Activated naive CD4-positive, alpha-beta T cell treated with anti-CD3 and anti-CD28 coated beads, Interleukin-2, amount 10 ng/mL, durations not matched to agents 7 days and 5 days (primary cell): ENCODE data around the gene CDKAL1.

ENCODE experiments used
- CTCF ChIA-PET: fragments of 350-600 bp; sonication (Branson Sonifier 250); formaldehyde crosslinking; loops from one replicate; lab custom pipeline; 2021; ENCODE audit warnings: antibody characterized with exemption; lab: Charles Lee
- DNase-seq: peaks from one replicate; pipeline ENCODE4 v3.0.0-alpha.2; 2020
- H3K27ac Mint-ChIP-seq: one replicate; pipeline ENCODE4 v1.8.0; 2021; ENCODE audit warnings: mild to moderate bottlenecking, moderate library complexity, mixed read lengths
- H3K27me3 Mint-ChIP-seq: one replicate; pipeline ENCODE4 v1.8.0; 2021; ENCODE audit warnings: mild to moderate bottlenecking, mixed read lengths
- H3K36me3 Mint-ChIP-seq: one replicate; pipeline ENCODE4 v1.8.0; 2021; ENCODE audit warnings: mixed read lengths
- H3K4me1 Mint-ChIP-seq: one replicate; pipeline ENCODE4 v1.8.0; 2021; ENCODE audit warnings: mixed read lengths
- H3K4me3 Mint-ChIP-seq: one replicate; pipeline ENCODE4 v1.8.0; 2021; ENCODE audit warnings: mild to moderate bottlenecking, moderate library complexity, mixed read lengths
- H3K9me3 Mint-ChIP-seq: one replicate; pipeline ENCODE4 v1.8.0; 2021; ENCODE audit warnings: mixed read lengths

The CDKAL1 gene

DNA sequence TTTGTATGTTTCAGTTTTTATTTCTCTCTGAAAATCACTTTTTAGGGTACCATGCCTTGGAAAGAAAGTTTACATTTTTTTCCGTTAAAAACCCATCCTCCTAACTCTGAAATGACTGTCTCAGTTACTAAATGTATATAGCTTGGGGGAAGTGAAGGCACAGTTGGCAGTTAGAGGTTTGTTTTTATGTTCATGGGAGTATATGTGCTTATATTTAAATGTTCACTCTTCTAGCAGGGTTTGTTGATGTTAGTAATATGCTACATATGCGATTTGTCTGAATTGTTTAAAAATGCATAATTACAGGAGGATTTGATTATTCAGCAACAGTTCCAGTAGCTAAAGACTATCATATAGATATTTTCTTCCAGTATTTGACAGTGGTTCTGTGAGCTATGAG, 31.1 kb downstream of the CDKAL1 start:
- H3K4me3 Mint-ChIP-seq = no peak overlapping the region
- DNase-seq = no peak
- peaks cover 4% of the 10 kb centered on the region for H3K36me3 Mint-ChIP-seq
- no peaks in the 10 kb centered on the region for H3K27me3 Mint-ChIP-seq
- H3K27ac Mint-ChIP-seq = no peak overlapping the region
- CTCF ChIA-PET = interaction anchor here (1.3 to 3.4 kb wide), 3 partner anchors 10 to 1023 kb away, joined by 4 to 49 read pairs (median 6); no protein-coding TSS in a partner anchor
- peaks cover 14% of the 10 kb centered on the region for H3K4me1 Mint-ChIP-seq
- no peaks in the 10 kb centered on the region for H3K9me3 Mint-ChIP-seq

DNA sequence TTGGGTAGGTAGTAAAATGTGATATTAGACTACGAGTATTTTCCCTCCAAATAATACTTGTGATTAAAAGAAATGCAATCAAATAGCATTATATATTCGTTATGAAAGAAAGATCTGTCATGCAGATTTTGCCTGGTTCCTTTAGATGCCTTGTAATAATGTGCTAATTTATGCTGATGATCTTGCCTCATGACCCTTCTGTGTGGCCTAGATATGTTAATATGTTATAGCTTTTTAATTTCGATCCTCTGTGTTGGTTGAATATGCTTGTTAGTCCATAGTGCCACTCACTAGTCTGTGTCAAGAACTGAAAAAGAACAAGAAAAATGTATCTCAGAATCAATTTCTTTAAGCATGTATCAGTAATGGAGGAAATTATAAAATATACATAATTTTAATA, 31.9 kb downstream of the CDKAL1 start:
- peaks cover 4% of the 10 kb centered on the region for H3K36me3 Mint-ChIP-seq
- no peak overlapping the region for H3K4me3 Mint-ChIP-seq
- DNase-seq = no peak
- no peak overlapping the region for H3K27ac Mint-ChIP-seq
- peaks cover 14% of the 10 kb centered on the region for H3K4me1 Mint-ChIP-seq
- no peaks in the 10 kb centered on the region for H3K9me3 Mint-ChIP-seq
- CTCF ChIA-PET = interaction anchor here (3.4 kb wide), 1 partner anchor 1022 kb away, joined by 49 read pairs; no protein-coding TSS in a partner anchor
- H3K27me3 Mint-ChIP-seq = no peaks in the 10 kb centered on the region

DNA sequence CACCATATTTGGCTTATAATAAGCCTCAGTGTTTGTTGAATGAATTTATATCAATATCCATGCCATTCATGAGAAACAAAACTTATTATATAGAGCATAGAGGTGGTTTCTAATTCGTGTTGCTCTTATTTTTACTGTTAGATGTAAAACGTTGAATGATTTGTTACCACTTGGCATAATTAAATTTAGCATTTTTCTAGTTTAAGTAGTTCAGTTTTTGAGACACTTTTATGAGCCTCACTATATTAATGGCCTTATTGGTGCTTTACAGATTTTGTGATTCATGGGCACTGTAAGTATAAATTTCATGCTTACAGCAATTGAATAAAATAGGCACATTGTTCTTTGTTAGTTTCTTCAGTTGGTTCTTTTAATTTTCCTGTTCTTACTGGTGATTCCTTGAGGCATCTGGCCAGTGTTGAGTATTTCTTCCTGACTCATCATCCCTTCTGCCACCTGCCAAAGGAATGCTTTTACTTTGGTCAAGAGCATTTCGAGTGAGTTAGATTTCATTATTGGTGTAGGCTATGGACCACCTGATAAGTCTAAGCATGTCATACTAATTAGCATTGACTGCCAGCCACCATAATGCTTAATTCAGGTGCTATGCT, 34.8 kb downstream of the CDKAL1 start:
- Mint-ChIP-seq H3K9me3 (no peaks in the 10 kb centered on the region), H3K4me1 (peaks cover 21% of the 10 kb centered on the region), H3K27me3 (no peaks in the 10 kb centered on the region), H3K4me3 (no peak overlapping the region), H3K27ac (no peak overlapping the region), H3K36me3 (peaks cover 10% of the 10 kb centered on the region)
- no peak for DNase-seq
- CTCF ChIA-PET = no interaction called here

DNA sequence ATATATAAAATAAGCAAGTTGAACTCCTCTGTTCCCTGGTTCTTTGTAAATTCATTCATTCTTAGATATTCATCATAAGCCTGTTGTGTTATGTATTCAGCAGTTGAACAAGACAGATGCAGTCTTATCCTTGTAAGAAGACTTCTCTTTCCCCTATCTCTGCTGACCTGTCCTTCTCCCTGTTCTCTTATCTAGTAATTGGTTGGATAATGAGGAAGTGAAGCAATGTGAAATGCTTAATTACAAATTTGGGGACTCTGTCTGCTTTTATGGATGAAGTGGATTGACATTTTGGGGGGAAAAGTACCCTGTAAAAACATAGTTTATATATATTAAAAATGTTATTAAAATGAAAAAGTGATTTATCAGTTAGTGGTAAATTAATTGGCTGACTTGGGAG, 37.0 kb downstream of the CDKAL1 start:
- H3K27ac Mint-ChIP-seq = no peak overlapping the region
- H3K9me3 Mint-ChIP-seq = no peaks in the 10 kb centered on the region
- H3K36me3 Mint-ChIP-seq = peaks cover 13% of the 10 kb centered on the region
- no peaks in the 10 kb centered on the region for H3K27me3 Mint-ChIP-seq
- DNase-seq = no peak
- CTCF ChIA-PET = no interaction called here
- H3K4me1 Mint-ChIP-seq = peaks cover 7% of the 10 kb centered on the region
- H3K4me3 Mint-ChIP-seq = no peak overlapping the region

DNA sequence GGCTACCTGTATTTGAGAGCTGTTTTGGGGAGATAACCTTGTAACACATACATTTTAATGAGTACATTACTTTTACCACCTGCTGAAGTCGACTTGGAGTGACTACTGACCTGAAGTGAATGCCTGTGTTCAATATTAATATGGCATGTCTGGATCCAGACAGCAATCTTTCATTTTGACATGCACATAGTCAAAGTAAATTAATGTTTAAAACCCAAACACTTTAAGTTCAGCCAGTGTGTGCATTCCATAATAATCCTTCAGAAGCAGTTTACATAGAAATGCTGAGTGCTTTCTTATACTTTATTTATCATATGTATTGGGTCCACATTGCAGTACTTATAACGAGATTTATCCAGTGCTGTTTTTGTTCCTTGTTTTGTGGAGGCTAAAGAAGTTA, 38.0 kb downstream of the CDKAL1 start:
- Mint-ChIP-seq H3K4me1 (peaks cover 10% of the 10 kb centered on the region), H3K36me3 (peaks cover 19% of the 10 kb centered on the region), H3K4me3 (no peak overlapping the region), H3K9me3 (no peaks in the 10 kb centered on the region), H3K27me3 (no peaks in the 10 kb centered on the region), H3K27ac (no peak overlapping the region)
- DNase-seq = no peak
- CTCF ChIA-PET = no interaction called here

DNA sequence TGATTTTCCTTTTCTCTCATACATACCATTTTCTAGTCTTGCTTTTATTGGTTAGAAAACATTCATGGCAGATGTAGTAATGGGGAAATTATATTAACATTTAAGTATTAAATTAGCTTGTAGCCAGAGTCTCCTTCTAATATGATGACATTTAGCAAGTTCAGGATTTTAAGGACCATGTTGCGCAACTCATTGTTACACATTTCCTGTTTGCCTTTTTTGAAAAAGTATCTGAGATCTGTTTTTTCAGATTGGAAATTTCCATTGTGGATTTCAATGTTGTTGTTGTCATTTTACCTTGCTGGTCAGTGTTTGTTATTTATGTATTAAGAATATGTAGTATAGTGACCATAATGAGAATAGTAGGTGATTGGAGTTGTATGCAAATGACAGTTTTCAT, 38.7 kb downstream of the CDKAL1 start:
- no peak for DNase-seq
- Mint-ChIP-seq H3K4me3 (no peak overlapping the region), H3K27ac (no peak overlapping the region), H3K4me1 (peaks cover 10% of the 10 kb centered on the region), H3K36me3 (peaks cover 18% of the 10 kb centered on the region), H3K27me3 (no peaks in the 10 kb centered on the region), H3K9me3 (no peaks in the 10 kb centered on the region)
- CTCF ChIA-PET = interaction anchor here (1.2 kb wide), 1 partner anchor 108 kb away, joined by 4 read pairs; no protein-coding TSS in a partner anchor

DNA sequence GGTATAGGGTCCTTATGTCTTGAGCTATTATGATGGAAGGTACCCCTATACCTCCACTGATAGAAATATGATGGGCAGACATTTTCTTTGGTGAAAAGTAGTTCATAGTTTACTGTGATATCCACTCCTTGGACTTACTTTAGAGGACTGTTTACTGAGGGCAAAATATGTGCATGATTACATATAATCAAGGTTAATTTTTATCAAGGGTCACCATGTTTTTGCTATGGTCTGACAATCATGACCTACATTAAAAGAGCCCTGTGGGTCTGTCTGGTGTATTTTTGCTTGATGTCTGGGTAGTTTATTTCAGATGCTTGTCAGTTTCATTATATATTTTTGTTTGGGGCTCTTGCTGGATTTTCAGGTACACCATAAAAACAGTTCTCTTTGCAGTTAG, 40.1 kb downstream of the CDKAL1 start:
- Mint-ChIP-seq H3K27me3 (no peaks in the 10 kb centered on the region), H3K36me3 (peaks cover 21% of the 10 kb centered on the region), H3K4me3 (no peak overlapping the region), H3K9me3 (no peaks in the 10 kb centered on the region), H3K4me1 (peaks cover 10% of the 10 kb centered on the region), H3K27ac (no peak overlapping the region)
- no peak for DNase-seq
- CTCF ChIA-PET = interaction anchor here (0.7 to 1.3 kb wide), 3 partner anchors 10 to 1017 kb away, joined by 3 to 4 read pairs (median 4); no protein-coding TSS in a partner anchor

DNA sequence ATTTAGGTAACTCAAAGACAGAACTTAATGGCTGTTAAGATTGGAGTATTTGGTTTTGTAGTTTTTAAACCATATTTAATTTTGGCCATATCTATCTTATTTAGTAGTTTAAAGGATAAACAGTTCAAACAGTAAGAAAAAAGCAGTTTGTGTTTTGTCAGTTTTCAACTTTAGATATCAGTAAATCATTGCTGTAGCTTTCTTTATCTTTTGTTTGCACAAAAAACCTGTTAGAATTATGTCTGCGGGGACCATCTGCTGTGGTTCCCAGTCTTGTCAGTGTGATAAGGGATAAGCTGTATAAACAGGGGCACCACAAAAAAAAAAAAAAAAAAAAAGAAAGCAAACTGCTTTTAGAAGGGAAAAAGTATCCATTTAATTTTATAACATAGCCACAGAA, 40.9 kb downstream of the CDKAL1 start:
- no peaks in the 10 kb centered on the region for H3K27me3 Mint-ChIP-seq
- CTCF ChIA-PET = interaction anchor here (1.0 to 1.3 kb wide), 2 partner anchors 11 to 1020 kb away, joined by 3 to 4 read pairs; no protein-coding TSS in a partner anchor
- H3K4me3 Mint-ChIP-seq = no peak overlapping the region
- no peak for DNase-seq
- H3K4me1 Mint-ChIP-seq = peaks cover 10% of the 10 kb centered on the region
- no peaks in the 10 kb centered on the region for H3K9me3 Mint-ChIP-seq
- H3K36me3 Mint-ChIP-seq = peaks cover 27% of the 10 kb centered on the region
- no peak overlapping the region for H3K27ac Mint-ChIP-seq

DNA sequence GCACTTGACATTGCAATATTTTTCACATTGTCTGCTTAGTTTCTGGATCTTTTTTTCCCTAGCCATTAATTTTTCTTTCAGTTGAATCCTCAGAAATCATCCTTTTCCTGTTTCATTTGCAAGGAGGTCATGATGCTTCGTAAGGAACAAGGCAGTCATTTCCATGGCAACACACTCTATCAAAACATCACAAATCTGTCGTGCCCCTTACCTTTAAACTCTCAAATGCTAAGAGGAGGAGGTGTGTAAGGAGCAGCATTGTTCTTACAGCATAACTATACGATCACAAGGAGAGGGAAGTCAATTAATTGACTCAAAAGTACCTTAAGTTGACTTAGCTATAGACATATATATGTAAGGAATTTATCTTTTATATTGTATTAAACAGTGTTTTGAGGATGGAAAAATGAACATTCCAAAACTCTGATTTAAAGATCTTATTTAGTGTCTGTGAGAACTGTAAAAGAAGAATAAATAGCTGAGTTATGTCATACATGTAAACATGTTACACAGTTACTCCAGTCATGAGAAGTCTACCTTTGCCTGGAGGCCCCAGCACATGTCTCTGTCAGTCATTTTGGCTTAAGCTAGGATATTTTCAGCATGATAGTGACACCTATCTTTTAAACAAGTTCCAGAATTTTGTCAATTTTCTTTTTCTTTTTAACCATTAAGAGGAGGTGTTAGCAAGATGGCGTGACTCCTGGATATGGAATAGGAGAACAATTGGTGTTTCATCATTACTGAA, 41.6 kb downstream of the CDKAL1 start:
- no peak for DNase-seq
- H3K27ac Mint-ChIP-seq = no peak overlapping the region
- CTCF ChIA-PET = interaction anchor here (1.0 to 1.3 kb wide), 2 partner anchors 11 to 1019 kb away, joined by 3 to 4 read pairs; no protein-coding TSS in a partner anchor
- no peaks in the 10 kb centered on the region for H3K27me3 Mint-ChIP-seq
- H3K4me1 Mint-ChIP-seq = peaks cover 10% of the 10 kb centered on the region
- H3K36me3 Mint-ChIP-seq = peaks cover 29% of the 10 kb centered on the region
- H3K4me3 Mint-ChIP-seq = no peak overlapping the region
- no peaks in the 10 kb centered on the region for H3K9me3 Mint-ChIP-seq

DNA sequence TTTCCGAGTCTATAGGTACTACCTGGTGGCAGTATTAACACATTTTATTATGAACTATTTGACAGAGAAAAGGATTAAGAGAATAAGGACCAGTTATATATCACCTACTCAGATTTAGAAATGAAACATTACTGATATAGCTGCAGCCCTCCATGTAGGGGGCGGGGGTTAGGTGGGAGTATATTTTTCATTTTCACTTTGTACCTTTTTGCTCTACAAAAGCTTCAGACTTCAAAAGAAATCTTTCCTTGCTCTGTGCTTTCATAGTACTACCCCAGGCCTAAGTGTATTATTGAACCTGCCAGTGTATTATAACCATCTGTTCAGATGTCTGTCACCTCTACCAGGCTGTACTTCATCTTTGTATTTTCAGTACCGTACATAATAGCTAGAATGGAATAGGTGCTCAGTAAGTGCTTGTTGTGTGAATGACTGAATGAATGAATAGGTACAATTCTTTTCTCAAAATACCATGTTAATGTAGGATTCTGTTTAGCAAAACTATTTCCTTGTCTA, 43.0 kb downstream of the CDKAL1 start:
- CTCF ChIA-PET = no interaction called here
- no peak overlapping the region for H3K4me3 Mint-ChIP-seq
- H3K36me3 Mint-ChIP-seq = peaks cover 30% of the 10 kb centered on the region
- H3K27ac Mint-ChIP-seq = no peak overlapping the region
- DNase-seq = no peak
- no peaks in the 10 kb centered on the region for H3K27me3 Mint-ChIP-seq
- no peaks in the 10 kb centered on the region for H3K9me3 Mint-ChIP-seq
- H3K4me1 Mint-ChIP-seq = peaks cover 10% of the 10 kb centered on the region

DNA sequence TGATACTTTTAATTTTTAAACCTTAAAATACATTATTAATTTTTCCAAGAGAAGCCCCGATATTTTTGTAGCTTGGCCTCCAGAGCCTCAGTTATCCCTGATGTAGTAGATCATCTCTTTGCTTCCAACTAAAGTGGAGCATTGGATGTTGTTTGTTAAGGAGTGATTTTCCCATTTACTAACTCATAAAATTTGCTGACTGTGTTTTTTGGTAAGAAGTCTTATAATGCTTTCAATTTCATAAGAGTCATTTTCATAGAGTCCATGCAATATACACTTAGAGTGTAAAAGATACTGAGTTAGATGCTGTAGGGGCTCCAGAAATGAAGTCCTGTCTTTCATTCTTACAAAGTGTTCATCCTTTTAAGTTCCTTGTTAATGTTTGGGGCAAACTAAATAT, 46.8 kb downstream of the CDKAL1 start:
- Mint-ChIP-seq H3K9me3 (no peaks in the 10 kb centered on the region), H3K36me3 (peaks cover 35% of the 10 kb centered on the region), H3K4me1 (peaks cover 3% of the 10 kb centered on the region), H3K4me3 (no peak overlapping the region), H3K27me3 (no peaks in the 10 kb centered on the region), H3K27ac (no peak overlapping the region)
- DNase-seq = no peak
- CTCF ChIA-PET = no interaction called here

DNA sequence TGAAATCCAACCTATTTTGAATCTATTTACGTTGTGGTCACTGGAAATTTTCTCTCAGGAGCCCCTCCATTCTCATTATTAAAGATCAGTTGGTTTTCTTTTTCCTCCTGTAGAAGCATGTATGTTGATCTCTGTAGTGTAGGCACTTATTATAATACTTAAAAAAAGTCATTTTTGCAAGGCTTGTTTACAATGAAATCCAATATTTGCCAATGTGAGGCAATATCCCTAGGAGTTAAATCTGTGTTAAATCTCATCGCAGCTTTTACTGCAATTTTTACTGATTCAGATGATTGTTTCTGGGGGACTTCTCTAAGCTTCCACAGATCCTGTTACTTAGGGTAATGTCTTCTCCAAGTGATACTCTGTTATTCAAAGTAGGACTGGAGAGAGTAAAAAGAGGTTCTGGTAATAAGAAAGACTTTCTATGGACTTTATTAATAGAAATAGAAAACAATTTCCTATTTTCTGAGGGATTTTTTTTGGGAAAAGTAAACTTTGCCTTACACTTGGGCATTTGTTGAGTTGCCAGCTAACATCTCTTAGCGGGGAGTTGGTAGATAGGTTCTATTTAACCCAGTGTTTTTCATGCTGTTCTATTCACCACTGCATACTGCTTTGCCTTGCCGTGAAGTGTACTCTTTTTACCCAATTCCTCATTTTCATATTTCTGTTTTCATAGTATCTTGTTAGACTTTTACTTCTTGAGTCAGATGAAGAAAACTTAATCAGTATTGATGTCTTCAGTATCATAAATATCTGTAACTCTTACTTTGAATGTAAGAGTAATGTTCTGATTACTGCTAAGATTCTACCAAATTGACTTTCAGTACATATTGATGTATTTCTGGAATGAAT, 48.6 kb downstream of the CDKAL1 start:
- Mint-ChIP-seq H3K27ac (no peak overlapping the region), H3K4me3 (no peak overlapping the region), H3K36me3 (peaks cover 30% of the 10 kb centered on the region), H3K9me3 (no peaks in the 10 kb centered on the region), H3K4me1 (no peaks in the 10 kb centered on the region), H3K27me3 (no peaks in the 10 kb centered on the region)
- CTCF ChIA-PET = no interaction called here
- DNase-seq = no peak

DNA sequence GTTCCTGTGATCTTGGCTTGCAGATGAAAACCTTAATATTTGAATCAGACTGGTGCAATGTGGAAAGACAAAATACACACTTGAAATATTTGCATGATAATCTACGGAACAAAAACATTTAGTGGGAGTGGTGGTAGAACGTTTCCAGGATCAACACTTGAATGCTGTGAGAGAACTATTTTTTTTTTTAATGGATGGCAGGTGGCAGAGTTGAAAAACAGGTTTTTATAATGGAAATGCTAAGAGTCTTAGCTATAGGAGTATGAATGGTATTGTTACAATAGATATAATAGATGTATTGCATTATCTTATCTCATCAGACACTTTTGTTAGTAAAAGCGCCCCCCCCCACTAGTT, 49.2 kb downstream of the CDKAL1 start:
- Mint-ChIP-seq H3K27me3 (no peaks in the 10 kb centered on the region), H3K9me3 (no peaks in the 10 kb centered on the region), H3K4me1 (peaks cover 3% of the 10 kb centered on the region), H3K36me3 (peaks cover 27% of the 10 kb centered on the region), H3K4me3 (no peak overlapping the region), H3K27ac (no peak overlapping the region)
- CTCF ChIA-PET = no interaction called here
- DNase-seq = no peak

DNA sequence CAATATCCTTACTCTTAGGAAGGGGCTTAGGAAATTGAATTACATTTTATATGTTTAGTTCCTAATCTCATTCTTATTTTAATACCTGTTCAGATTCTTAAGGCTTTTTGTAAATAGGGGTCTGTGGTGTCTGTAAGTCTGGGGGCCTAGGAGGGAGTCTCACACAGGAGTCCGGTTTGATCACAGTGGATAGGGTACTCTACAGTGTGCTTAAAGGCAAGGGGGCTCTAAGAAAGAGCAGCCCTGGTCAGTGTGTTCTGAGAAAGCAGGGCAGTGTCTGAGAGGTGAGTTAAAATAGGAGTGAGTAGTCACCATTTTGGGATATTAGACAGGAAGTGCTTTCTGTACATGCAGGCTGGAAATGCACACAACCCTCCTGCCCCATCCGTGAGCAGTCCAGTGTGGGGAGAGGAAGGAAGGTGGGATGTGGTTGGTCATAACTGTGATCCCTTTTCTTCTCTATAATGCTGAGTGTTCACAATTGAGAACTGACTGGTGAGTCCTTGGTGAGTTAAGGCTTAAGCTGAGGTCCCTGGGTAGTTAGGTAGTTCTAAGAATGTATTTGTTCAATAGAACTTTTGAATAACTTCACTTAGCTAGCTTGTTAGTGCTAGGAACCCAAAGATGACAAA, 50.0 kb downstream of the CDKAL1 start:
- no peaks in the 10 kb centered on the region for H3K27me3 Mint-ChIP-seq
- no peaks in the 10 kb centered on the region for H3K9me3 Mint-ChIP-seq
- CTCF ChIA-PET = no interaction called here
- H3K4me3 Mint-ChIP-seq = no peak overlapping the region
- peaks cover 24% of the 10 kb centered on the region for H3K36me3 Mint-ChIP-seq
- DNase-seq = no peak
- H3K27ac Mint-ChIP-seq = no peak overlapping the region
- peaks cover 7% of the 10 kb centered on the region for H3K4me1 Mint-ChIP-seq
